Right lobe of liver (tissue), 4 donors: Measurements from ENCODE around the gene SLC9A7.

ENCODE experiments used
- CTCF ChIP-seq, 4 donors: fragments of 200-600 bp in 3 of 4; fragments of 450-650 bp in 1 of 4; IDR thresholded peaks; one replicate each; pipeline versions ENCODE4 v1.5.1 to v1.8.0; 2016 to 2022; ENCODE audit warnings: antibody characterized with exemption in 4 of 4, mild to moderate bottlenecking in 2 of 4
- POLR2A ChIP-seq: fragments of 450-650 bp; IDR thresholded peaks from one replicate; pipeline ENCODE4 v1.6.1; 2017; ENCODE audit warnings: antibody characterized with exemption, mild to moderate bottlenecking
- donor health status: DM: no; HTN: no; CAD: no.
- donor health status: DM: no; HTN: no; CAD: no.
- donor health status: DM: no; HTN: yes; CAD: no.

- TF ChIP-seq CTCF (IDR thresholded peaks at IDR 0.05) (no peak), POLR2A (no peak)
These were observed 692 bp upstream of the SLC9A7 start for GRCh38 chrX:46759645-46759974.
